WTC11 (cell line): Measurements from ENCODE around the gene C1orf159. TPM values are rescaled to one million over a fixed set of nuclear protein-coding genes. Genes with fewer than 3 reads are reported as not detected.

Experiments
- ATAC-seq: fragments of 200-7000 bp; cut with Tn5 transposase; 2 replicates; pipeline ENCODE4 v1.10.0; 2021; ENCODE audit warnings: mild to moderate bottlenecking, moderate library complexity
- CTCF ChIA-PET: fragments of 300-600 bp; sonication (Branson Sonifier 250); formaldehyde crosslinking; loops from one replicate; lab custom pipeline; 2021; ENCODE audit warnings: antibody characterized with exemption; lab: Charles Lee
- POLR2A ChIA-PET: fragments of 350-600 bp; sonication (Branson Sonifier 250); formaldehyde crosslinking; loops from one replicate; lab custom pipeline; 2021; ENCODE audit warnings: antibody characterized with exemption; lab: Charles Lee
- DNase-seq: peaks from one replicate; pipeline ENCODE4 v3.0.0; 2021; ENCODE audit warnings: low spot score
- H3K27ac Mint-ChIP-seq: 2 replicates; pipeline ENCODE4 v1.8.0; 2021; ENCODE audit warnings: mixed read lengths
- H3K27me3 Mint-ChIP-seq: 2 replicates; pipeline ENCODE4 v1.8.0; 2021; ENCODE audit warnings: low read depth, mild to moderate bottlenecking, moderate library complexity, mixed read lengths
- H3K36me3 Mint-ChIP-seq: 2 replicates; pipeline ENCODE4 v1.8.0; 2021; ENCODE audit warnings: mixed read lengths
- H3K4me1 Mint-ChIP-seq: 2 replicates; pipeline ENCODE4 v1.8.0; 2022; ENCODE audit warnings: mixed read lengths
- H3K4me3 Mint-ChIP-seq: 2 replicates; pipeline ENCODE4 v1.8.0; 2021; ENCODE audit warnings: mild to moderate bottlenecking, moderate library complexity, mixed read lengths
- H3K9me3 Mint-ChIP-seq: 2 replicates; pipeline ENCODE4 v1.8.0; 2021; ENCODE audit warnings: mixed read lengths
- ATF1 ChIP-seq: sonication (generic); formaldehyde crosslinking; IDR thresholded peaks from 2 replicates; pipeline ENCODE4 v1.8.1; 2023; ENCODE audit warnings: mild to moderate bottlenecking, moderate library complexity, missing genetic modification reagents
- CREB1 ChIP-seq: sonication (generic); formaldehyde crosslinking; IDR thresholded peaks from 2 replicates; pipeline ENCODE4 v1.8.0; 2023; ENCODE audit warnings: mild to moderate bottlenecking, missing genetic modification reagents
- CREM ChIP-seq: sonication (generic); formaldehyde crosslinking; IDR thresholded peaks from 2 replicates; pipeline ENCODE4 v1.8.1; 2022; ENCODE audit warnings: mild to moderate bottlenecking, missing genetic modification reagents, moderate library complexity
- FOXP1 ChIP-seq: sonication (generic); formaldehyde crosslinking; IDR thresholded peaks from 2 replicates; pipeline ENCODE4 v1.8.0; 2022; ENCODE audit warnings: missing genetic modification reagents, mild to moderate bottlenecking, moderate library complexity, borderline replicate concordance
- GTF2I ChIP-seq: fragments of 250-450 bp; sonication (Bioruptor Pico); conservative IDR thresholded peaks from 2 replicates; pipeline ENCODE4 v1.4.0; 2021; ENCODE audit warnings: mild to moderate bottlenecking
- JUN ChIP-seq: sonication (generic); formaldehyde crosslinking; IDR thresholded peaks from 2 replicates; pipeline ENCODE4 v1.8.0; 2023; ENCODE audit warnings: mild to moderate bottlenecking, missing genetic modification reagents
- KAT7 ChIP-seq: sonication (generic); formaldehyde crosslinking; IDR thresholded peaks from 2 replicates; pipeline ENCODE4 v1.8.1; 2023; ENCODE audit warnings: missing genetic modification reagents, mild to moderate bottlenecking, borderline replicate concordance
- total RNA-seq: library from RNA; stranded (reverse); gene quantifications from 3 replicates; pipeline ENCODE4 v1.2.3, GENCODE V29; 2021
- TF ChIP-seq, protein P1 (sequence below): sonication (generic); formaldehyde crosslinking; IDR thresholded peaks from 2 replicates; pipeline ENCODE4 v1.8.1; 2023; ENCODE audit warnings: mild to moderate bottlenecking, missing genetic modification reagents, borderline replicate concordance
- TF ChIP-seq, protein P2 (sequence below): fragments of 250-450 bp; sonication (Bioruptor Pico); IDR thresholded peaks from 2 replicates; pipeline ENCODE4 v2.1.2; 2022; ENCODE audit warnings: mild to moderate bottlenecking, moderate library complexity
- TF ChIP-seq, protein P3 (sequence below): sonication (generic); formaldehyde crosslinking; IDR thresholded peaks from 2 replicates; pipeline ENCODE4 v1.8.1; 2023; ENCODE audit warnings: mild to moderate bottlenecking, missing genetic modification reagents, moderate library complexity
- TF ChIP-seq, protein P4 (sequence below): fragments of 250-450 bp; sonication (Bioruptor Pico); IDR thresholded peaks from 2 replicates; pipeline ENCODE4 v1.9.0; 2021; ENCODE audit warnings: mild to moderate bottlenecking, borderline replicate concordance
- TF ChIP-seq, protein P5 (sequence below): sonication (generic); formaldehyde crosslinking; IDR thresholded peaks from 2 replicates; pipeline ENCODE4 v1.8.0; 2023; ENCODE audit warnings: mild to moderate bottlenecking, missing genetic modification reagents
- TF ChIP-seq, protein P6 (sequence below): sonication (generic); formaldehyde crosslinking; IDR thresholded peaks from 2 replicates; pipeline ENCODE4 v1.8.1; 2022; ENCODE audit warnings: low read depth, mild to moderate bottlenecking, moderate library complexity, missing genetic modification reagents, borderline replicate concordance

The C1orf159 gene
- total RNA-seq, 1 experiment from 2014 or later = 17.8 TPM

DNA sequence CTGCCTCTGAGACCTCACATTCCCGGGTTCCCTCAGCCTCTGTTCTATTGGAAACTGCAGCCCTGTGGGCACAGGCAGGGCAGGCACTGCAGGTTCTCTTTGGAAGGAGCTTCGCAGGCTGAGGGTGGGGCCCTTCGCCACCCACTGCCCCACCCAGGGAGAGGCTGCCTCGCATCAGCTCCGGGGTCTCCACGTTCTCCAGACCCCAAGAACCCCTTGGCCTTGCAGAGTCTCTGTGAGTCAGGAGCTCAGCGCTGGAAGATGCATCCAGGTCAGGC, 8.6 kb upstream of the C1orf159 start (continued):
- TF ChIP-seq, protein P1, sequence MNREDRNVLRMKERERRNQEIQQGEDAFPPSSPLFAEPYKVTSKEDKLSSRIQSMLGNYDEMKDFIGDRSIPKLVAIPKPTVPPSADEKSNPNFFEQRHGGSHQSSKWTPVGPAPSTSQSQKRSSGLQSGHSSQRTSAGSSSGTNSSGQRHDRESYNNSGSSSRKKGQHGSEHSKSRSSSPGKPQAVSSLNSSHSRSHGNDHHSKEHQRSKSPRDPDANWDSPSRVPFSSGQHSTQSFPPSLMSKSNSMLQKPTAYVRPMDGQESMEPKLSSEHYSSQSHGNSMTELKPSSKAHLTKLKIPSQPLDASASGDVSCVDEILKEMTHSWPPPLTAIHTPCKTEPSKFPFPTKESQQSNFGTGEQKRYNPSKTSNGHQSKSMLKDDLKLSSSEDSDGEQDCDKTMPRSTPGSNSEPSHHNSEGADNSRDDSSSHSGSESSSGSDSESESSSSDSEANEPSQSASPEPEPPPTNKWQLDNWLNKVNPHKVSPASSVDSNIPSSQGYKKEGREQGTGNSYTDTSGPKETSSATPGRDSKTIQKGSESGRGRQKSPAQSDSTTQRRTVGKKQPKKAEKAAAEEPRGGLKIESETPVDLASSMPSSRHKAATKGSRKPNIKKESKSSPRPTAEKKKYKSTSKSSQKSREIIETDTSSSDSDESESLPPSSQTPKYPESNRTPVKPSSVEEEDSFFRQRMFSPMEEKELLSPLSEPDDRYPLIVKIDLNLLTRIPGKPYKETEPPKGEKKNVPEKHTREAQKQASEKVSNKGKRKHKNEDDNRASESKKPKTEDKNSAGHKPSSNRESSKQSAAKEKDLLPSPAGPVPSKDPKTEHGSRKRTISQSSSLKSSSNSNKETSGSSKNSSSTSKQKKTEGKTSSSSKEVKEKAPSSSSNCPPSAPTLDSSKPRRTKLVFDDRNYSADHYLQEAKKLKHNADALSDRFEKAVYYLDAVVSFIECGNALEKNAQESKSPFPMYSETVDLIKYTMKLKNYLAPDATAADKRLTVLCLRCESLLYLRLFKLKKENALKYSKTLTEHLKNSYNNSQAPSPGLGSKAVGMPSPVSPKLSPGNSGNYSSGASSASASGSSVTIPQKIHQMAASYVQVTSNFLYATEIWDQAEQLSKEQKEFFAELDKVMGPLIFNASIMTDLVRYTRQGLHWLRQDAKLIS (CRISPR knock-in tag) = no peak
- TF ChIP-seq FOXP1 (CRISPR knock-in tag) (no peak), ATF1 (CRISPR knock-in tag) (no peak), GTF2I (CRISPR knock-in tag) (no peak), JUN (CRISPR knock-in tag) (no peak)
- TF ChIP-seq, protein P2, sequence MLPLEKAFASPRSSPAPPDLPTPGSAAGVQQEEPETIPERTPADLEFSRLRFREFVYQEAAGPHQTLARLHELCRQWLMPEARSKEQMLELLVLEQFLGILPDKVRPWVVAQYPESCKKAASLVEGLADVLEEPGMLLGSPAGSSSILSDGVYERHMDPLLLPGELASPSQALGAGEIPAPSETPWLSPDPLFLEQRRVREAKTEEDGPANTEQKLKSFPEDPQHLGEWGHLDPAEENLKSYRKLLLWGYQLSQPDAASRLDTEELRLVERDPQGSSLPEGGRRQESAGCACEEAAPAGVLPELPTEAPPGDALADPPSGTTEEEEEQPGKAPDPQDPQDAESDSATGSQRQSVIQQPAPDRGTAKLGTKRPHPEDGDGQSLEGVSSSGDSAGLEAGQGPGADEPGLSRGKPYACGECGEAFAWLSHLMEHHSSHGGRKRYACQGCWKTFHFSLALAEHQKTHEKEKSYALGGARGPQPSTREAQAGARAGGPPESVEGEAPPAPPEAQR (CRISPR knock-in tag) = no peak
- TF ChIP-seq, protein P3, sequence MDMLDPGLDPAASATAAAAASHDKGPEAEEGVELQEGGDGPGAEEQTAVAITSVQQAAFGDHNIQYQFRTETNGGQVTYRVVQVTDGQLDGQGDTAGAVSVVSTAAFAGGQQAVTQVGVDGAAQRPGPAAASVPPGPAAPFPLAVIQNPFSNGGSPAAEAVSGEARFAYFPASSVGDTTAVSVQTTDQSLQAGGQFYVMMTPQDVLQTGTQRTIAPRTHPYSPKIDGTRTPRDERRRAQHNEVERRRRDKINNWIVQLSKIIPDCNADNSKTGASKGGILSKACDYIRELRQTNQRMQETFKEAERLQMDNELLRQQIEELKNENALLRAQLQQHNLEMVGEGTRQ = no peak

DNA sequence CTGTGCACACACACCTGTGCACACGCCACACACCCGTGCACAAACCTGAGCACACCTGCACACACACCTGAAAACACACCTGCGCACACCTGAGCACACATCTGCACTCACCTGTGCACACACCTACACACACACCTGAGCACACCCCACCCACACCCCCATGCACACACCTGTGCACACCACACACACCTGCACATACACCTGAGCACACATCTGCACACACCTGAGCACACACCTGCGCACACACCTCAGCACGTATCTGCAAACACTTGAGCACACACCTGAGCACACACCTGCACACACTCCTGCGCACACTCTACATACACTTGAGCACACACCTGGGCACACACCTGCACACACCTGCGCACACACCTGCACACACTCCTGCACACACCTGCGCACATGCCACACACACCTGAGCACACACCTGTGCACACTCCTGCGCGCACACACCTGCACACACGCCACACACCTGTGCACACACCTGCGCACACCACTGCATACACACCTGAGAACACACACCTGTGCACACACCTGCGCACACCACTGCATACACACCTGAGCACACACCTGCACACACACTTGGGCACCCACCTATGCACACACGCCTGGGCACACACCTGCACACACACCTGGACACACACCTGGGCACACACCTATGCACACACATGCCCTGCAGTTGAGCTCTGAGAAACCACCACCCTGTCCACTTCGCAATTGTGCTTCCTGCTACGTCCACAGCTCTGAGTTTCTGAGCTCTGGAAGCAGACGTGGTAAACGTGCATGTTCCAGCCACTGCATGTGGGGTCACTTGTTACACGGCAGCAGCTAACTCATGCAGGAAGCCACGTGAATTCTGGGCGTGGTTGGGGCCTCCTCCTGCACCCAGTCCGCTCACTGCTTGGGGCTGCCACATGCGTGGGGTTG, 8.0 kb upstream of the C1orf159 start:
- H3K27ac Mint-ChIP-seq = peak overlapping the region; percentile 11
- peaks cover 9% of the 10 kb centered on the region for H3K9me3 Mint-ChIP-seq
- peaks cover 8% of the 10 kb centered on the region for H3K27me3 Mint-ChIP-seq
- no peaks in the 10 kb centered on the region for H3K36me3 Mint-ChIP-seq
- no peak for DNase-seq
- no peak overlapping the region for H3K4me3 Mint-ChIP-seq
- TF ChIP-seq, protein P3 = no peak
- TF ChIP-seq CREM (CRISPR knock-in tag) (no peak), CREB1 (CRISPR knock-in tag) (no peak), KAT7 (no peak)
- TF ChIP-seq, protein P4, sequence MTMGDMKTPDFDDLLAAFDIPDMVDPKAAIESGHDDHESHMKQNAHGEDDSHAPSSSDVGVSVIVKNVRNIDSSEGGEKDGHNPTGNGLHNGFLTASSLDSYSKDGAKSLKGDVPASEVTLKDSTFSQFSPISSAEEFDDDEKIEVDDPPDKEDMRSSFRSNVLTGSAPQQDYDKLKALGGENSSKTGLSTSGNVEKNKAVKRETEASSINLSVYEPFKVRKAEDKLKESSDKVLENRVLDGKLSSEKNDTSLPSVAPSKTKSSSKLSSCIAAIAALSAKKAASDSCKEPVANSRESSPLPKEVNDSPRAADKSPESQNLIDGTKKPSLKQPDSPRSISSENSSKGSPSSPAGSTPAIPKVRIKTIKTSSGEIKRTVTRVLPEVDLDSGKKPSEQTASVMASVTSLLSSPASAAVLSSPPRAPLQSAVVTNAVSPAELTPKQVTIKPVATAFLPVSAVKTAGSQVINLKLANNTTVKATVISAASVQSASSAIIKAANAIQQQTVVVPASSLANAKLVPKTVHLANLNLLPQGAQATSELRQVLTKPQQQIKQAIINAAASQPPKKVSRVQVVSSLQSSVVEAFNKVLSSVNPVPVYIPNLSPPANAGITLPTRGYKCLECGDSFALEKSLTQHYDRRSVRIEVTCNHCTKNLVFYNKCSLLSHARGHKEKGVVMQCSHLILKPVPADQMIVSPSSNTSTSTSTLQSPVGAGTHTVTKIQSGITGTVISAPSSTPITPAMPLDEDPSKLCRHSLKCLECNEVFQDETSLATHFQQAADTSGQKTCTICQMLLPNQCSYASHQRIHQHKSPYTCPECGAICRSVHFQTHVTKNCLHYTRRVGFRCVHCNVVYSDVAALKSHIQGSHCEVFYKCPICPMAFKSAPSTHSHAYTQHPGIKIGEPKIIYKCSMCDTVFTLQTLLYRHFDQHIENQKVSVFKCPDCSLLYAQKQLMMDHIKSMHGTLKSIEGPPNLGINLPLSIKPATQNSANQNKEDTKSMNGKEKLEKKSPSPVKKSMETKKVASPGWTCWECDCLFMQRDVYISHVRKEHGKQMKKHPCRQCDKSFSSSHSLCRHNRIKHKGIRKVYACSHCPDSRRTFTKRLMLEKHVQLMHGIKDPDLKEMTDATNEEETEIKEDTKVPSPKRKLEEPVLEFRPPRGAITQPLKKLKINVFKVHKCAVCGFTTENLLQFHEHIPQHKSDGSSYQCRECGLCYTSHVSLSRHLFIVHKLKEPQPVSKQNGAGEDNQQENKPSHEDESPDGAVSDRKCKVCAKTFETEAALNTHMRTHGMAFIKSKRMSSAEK (CRISPR knock-in tag) = no peak
- TF ChIP-seq, protein P5, sequence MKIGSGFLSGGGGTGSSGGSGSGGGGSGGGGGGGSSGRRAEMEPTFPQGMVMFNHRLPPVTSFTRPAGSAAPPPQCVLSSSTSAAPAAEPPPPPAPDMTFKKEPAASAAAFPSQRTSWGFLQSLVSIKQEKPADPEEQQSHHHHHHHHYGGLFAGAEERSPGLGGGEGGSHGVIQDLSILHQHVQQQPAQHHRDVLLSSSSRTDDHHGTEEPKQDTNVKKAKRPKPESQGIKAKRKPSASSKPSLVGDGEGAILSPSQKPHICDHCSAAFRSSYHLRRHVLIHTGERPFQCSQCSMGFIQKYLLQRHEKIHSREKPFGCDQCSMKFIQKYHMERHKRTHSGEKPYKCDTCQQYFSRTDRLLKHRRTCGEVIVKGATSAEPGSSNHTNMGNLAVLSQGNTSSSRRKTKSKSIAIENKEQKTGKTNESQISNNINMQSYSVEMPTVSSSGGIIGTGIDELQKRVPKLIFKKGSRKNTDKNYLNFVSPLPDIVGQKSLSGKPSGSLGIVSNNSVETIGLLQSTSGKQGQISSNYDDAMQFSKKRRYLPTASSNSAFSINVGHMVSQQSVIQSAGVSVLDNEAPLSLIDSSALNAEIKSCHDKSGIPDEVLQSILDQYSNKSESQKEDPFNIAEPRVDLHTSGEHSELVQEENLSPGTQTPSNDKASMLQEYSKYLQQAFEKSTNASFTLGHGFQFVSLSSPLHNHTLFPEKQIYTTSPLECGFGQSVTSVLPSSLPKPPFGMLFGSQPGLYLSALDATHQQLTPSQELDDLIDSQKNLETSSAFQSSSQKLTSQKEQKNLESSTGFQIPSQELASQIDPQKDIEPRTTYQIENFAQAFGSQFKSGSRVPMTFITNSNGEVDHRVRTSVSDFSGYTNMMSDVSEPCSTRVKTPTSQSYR (CRISPR knock-in tag) = no peak
- TF ChIP-seq, protein P6, sequence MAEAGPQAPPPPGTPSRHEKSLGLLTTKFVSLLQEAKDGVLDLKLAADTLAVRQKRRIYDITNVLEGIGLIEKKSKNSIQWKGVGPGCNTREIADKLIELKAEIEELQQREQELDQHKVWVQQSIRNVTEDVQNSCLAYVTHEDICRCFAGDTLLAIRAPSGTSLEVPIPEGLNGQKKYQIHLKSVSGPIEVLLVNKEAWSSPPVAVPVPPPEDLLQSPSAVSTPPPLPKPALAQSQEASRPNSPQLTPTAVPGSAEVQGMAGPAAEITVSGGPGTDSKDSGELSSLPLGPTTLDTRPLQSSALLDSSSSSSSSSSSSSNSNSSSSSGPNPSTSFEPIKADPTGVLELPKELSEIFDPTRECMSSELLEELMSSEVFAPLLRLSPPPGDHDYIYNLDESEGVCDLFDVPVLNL = no peak
- TF ChIP-seq, all 79 proteins: peak for 0
- H3K4me1 Mint-ChIP-seq = no peaks in the 10 kb centered on the region
- no peak for ATAC-seq
- ChIA-PET POLR2A (interaction anchor here (0.6 kb wide), 1 partner anchor 808 kb away, joined by 4 read pairs; no protein-coding TSS in a partner anchor), CTCF (interaction anchor here (1.2 to 2.9 kb wide), 8 partner anchors 13 to 168 kb away, joined by 3 to 20 read pairs (median 8); partner anchors contain the start of genes TNFRSF18 and TTLL10)
